AG08395 (cell line): ENCODE data around the gene GOLGA8O.
"Not testable (repeated sequence)": the region's sequence is repeated elsewhere in the genome, so short reads cannot be mapped to it uniquely, and the experiment has no call there.

Source experiments
- DNase-seq: peaks from one replicate; pipeline ENCODE4 v3.0.0; 2012; ENCODE audit warnings: mixed read lengths, low spot score

Gene GOLGA8O

DNA sequence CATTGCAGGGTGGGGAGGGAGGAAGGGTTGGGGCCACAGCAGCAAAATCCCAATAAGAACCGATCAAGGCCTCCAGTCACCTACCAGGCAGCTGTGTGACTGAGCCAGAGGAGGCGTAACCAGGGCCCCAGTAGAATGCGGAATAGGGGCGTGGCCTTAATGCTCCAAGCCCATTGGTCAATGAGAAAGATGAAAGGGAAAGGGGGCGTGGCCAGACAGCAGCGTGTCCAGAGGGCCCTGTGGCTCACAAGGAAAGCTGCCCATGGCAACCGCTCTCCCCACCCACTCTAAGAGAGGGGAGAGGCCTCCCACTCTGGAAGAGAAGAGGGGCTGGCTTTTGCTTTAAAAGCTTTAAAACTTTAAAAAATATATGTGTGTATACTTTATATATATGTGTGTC is at the start of gene GOLGA8O:
GOLGA8O (minus strand) TSS at position 101 of the 400 bp plus-strand sequence; CDS start at position 3, 98 bp downstream.
- not testable (repeated sequence) for DNase-seq

DNA sequence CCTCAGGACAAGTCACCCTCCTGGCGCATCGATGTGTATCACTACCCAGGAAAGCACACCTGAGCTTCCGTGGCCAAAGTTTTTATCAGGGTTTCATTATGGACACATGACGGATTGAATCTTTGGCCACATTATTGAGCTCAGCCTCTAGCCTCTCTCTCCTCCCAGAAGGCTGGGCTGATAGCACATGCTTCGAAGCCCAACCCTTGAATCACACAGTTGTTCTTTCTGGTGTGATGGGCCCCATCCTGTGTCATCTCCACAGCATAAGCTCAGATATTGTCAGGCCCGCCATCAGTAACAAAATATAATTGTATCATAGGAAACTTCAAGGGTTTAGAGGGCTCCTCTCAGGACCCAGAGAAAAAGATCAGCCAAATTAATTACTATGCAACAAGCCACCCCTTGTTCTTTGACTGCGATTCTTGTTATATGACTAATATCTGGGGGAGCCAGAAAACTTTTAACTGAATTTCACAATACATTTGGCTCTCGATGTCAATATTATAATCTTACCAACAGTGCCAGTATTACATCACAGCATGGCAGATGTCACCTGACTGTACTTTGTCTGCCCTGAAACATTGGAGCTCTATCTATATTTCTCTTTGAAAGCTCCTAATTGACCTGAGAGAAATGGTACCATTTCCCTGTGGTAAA is 48.8 kb upstream of the GOLGA8O start:
- DNase-seq: not testable (repeated sequence)

DNA sequence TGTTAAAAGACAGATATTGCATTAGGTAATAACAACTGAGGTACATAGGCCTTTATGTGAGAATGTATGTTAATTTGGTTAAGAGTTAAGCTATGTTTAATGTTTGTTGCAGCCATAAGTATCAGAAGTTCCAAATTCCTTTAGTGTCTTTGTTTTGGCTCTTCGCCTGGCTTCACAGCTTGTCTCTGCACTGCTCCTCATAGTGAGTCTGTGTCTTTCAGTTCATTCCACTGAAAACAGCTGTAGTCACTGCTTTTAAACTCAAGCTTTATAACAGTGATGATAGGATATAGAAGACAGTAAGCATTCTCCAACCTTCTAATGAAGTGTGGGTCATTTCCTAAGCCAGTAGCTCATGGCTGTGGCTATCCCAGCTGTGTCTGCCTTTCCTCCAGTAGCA is 47.5 kb upstream of the GOLGA8O start:
- DNase-seq: not testable (repeated sequence)

DNA sequence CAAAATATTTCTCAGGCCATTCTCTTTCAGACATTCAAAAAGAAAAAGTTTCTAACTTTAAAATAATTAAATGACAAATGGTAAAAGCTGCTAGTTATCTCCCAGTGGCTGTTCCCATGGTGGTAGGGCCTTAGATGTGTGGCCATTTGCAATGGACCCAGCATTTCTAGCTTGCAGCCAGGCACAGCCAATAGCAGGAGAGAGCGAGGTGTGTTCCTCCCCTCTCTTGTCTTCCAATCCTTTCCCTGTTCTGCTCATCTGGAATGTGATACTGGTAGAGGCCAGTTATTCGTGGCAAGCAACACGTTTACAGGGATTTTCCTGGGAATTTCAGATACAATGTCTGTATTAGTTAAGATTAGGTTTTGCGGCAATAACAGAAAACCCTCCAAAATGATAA is 37.3 kb upstream of the GOLGA8O start:
- DNase-seq: not testable (repeated sequence)

DNA sequence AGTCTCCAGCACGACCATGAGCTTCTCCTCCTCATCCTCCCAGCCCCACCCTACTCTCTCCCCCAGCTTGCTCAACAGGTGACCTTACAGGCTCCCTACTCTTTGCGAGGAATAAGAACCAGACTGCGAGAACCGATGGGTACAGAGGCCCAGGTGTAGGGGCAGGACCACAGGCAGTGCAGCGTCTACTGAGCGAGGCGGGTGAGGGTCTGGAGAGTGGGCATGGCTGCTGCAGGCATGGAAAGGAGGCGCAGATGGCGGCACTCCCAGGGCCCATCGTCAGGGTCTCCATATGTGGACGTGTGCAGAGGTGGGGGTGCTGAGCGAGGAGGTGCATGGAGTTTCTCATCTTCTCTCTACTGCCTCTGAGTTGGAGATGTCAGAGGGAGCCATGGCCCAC is 31.0 kb upstream of the GOLGA8O start:
- DNase-seq: not testable (repeated sequence)

- not testable (repeated sequence) for DNase-seq
Observed at GRCh38 chr15:32483377-32483776, 27.9 kb upstream of the GOLGA8O start.

DNA sequence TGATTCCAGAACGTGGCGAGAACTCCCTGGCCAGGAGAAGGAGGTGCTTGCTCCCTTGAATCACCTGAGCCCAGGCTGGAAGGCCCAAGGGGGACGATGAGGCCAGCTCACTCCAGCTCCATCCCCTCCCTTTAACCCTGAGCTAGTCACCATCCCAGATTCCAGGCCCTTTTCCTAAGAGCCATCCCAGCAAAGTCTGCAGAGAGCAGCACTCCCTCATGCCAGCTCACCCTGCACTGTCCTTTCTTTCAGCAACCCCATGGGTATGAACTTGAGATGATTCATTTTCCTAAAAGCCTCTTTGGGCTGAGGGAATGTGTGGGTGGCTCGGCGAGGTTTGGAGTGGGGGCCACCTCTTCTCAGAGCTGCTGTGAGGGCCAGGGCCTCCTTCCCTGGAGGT is 26.2 kb upstream of the GOLGA8O start:
- DNase-seq: not testable (repeated sequence)

DNA sequence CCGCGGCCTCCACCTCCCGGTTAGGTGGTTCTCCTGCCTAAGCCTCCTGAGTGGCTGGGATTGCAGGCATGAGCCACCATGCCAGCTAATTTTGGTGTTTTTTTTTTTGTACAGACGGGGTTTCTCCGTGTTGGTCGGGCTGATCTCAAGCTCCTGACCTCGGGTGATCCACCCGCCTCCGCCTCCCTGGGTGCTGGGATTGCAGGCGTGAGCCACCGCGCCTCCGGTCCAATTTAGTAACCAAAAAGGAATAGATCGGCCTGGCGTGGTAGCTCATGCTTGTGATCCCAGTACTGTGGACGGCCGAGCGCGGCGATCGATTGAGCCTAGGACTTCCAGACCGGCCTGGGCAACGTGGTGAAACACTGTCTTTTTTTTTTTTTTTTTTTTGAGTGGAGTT is 12.6 kb upstream of the GOLGA8O start:
- not testable (repeated sequence) for DNase-seq

GRCh38 chr15:32440445-32440977 is 14.9 kb downstream of the GOLGA8O start:
- DNase-seq: not testable (repeated sequence)

DNA sequence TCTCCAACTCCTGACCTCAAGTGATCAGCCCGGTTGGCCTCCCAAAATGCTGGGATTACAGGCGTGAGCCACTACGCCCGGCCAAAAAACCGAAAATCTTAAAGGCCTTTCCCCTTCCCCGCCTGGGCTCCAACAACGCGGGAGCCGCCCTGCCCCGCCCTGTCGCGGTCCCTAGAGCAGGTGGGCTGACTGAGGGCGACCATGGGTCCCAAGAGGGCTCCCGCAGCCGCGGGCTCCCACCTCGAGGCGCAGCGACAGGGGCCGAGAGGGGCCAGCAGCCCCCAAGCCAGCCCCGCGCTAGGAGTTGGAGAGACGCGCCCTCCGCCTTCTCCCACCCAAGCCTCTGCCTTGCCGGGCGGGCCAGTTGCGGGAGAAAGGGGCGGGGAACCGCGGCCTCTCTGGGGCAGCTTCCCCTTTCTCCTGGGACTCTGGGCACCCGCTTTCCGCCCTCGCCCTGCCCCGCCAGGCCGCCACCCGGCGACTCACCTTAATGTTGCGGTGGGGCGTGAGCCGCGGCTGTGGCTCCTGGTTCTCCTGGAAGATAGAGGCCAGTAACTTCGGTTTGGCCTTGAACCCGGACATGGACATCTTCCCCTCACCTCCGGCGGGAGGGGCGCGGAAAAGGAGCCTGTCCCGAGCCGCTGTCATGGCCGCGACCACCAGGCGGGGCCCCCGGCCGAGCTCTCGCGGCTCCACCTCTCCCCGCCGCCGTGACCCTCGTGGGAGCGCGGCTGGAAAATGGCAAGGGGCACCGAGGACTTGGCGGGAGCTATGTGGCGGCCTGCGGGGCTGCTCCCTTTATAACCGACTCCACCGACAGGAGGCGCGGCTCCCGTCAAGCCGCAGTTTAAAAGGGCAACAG is 21.1 kb downstream of the GOLGA8O start:
- not testable (repeated sequence) for DNase-seq

DNA sequence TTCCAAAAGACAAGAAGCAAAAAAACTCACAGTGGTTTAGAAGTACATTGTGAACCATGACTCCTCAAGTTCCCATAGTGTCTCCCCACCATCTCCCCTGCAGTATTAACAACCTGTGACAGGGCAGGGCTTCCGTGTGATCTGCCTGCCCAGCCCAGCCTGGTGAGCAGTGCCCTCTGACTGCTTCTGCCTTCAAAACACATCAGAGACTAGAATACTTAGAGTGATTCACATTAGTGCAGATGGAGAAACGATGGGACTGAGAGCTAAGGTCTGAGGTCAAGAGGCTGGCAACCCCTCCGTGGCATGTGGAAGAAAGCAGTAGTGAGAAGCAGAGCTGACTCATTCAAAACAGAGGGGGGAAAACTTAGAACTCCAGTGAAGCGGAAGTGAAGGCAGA is 27.8 kb downstream of the GOLGA8O start:
- not testable (repeated sequence) for DNase-seq

DNA sequence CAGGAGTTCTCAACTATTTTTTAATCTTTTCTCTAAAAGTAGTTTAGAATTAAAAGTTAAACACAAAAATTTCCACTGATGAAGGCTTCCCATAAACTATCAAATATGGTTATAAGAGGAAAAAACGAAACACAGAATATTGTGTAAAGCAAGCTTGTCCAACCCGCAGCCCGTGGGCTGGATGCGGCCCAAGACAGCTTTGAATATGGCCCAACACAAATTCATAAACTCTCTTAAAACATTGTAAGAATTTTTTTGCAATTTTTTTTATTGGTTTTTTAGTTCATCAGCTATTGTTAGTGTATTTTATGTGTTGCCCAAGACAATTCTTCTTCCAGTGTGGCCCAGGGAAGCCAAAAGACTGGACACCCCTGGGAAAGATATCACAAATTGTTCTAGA is 28.9 kb downstream of the GOLGA8O start:
- DNase-seq: not testable (repeated sequence)

GRCh38 chr15:32407903-32408302 is 47.5 kb downstream of the GOLGA8O start:
- DNase-seq: not testable (repeated sequence)

GRCh38 chr15:32403192-32403591 is 52.2 kb downstream of the GOLGA8O start, which contains the start of gene GOLGA8K:
TSS of gene GOLGA8K (minus strand) at chr15:32403292. CDS start at chr15:32403194, 98 bp downstream.
- DNase-seq: not testable (repeated sequence)

GRCh38 chr15:32396522-32396921 is 58.9 kb downstream of the GOLGA8O start:
- not testable (repeated sequence) for DNase-seq
